OCI-LY7 (cell line): Measurements from ENCODE around the gene SH3BP1.

Experiments
- CTCF ChIP-seq: fragments of 200-600 bp; sonication (generic); conservative IDR thresholded peaks from 2 replicates; pipeline ENCODE4 v1.5.1; 2014; ENCODE audit warnings: mild to moderate bottlenecking, antibody characterized with exemption, low read length, moderate library complexity, mixed read lengths
- EZH2phosphoT487 ChIP-seq: fragments of 200-600 bp; sonication (generic); IDR thresholded peaks from 2 replicates; pipeline ENCODE4 v1.6.1; 2018; ENCODE audit warnings: low read depth, borderline replicate concordance, mild to moderate bottlenecking, mixed run types, antibody characterized with exemption, low read length, moderate library complexity, mixed read lengths

DNA sequence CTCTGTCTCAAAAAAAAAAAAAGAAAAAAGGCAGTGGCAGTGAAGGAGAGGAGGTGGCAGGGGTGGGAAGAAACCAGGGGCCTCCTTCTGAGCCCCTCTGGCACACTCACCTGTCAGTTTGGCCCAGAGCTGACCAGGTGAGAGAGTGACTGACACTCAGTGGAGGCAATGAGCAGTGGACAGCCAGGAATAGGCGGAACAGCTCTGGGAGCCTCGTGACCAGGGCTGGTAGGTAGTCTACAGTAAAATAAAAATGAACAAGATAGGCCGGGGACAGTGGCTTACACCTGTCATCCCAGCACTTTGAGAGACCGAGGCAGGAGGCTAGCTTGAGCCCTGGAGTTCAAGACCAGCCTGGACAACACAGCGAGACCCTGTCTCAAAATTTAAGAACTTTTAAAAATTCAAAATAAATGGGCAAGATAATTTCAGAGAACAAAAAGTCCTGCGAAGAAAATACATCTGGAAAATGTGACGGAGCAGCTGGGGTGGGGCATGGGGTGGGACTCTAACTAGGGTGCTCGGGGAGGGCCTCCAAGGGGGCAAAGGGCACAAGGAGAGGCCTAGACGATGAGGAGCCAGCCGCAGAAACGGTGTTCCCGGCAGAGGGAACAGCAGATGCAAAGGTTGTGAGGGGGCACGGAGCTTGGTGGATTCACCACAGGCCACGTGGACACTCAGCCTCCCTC lies 15.2 kb downstream of the SH3BP1 start:
- no peak for TF ChIP-seq CTCF
- no peak for TF ChIP-seq EZH2phosphoT487
